Stomach smooth muscle (tissue), 2 donors: ENCODE results near the gene GRK6.

Source experiments
- H3K27ac ChIP-seq: one replicate; pipeline ENCODE4 v1.7.0; 2013; ENCODE audit warnings: mild to moderate bottlenecking, low read length, inconsistent platforms
- H3K27me3 ChIP-seq, 2 donors: one replicate each; pipeline ENCODE4 v1.7.0; 2013; ENCODE audit warnings: low read length in 2 of 2; ENCODE audit not compliant: insufficient read depth in 2 of 2, control insufficient read depth in 1 of 2
- H3K36me3 ChIP-seq, 2 donors: one replicate each; pipeline ENCODE4 v1.7.0; 2013; ENCODE audit warnings: low read length in 2 of 2; ENCODE audit not compliant: control insufficient read depth in 2 of 2, insufficient read depth in 2 of 2
- H3K4me1 ChIP-seq: one replicate; pipeline ENCODE4 v1.7.0; 2013; ENCODE audit warnings: low read length; ENCODE audit not compliant: control insufficient read depth, insufficient read depth
- H3K4me3 ChIP-seq, 2 donors: one replicate each; pipeline ENCODE4 v1.7.0; 2013; ENCODE audit warnings: low read length in 2 of 2
- H3K9ac ChIP-seq, 2 donors: one replicate each; pipeline ENCODE4 v1.7.0; 2013; ENCODE audit warnings: low read length in 2 of 2, mild to moderate bottlenecking in 1 of 2
- H3K9me3 ChIP-seq, 2 donors: one replicate each; pipeline ENCODE4 v1.7.0; 2013; ENCODE audit warnings: low read length in 2 of 2; ENCODE audit not compliant: control insufficient read depth in 2 of 2
- donor health status: healthy.
- donor health status: Pancreatic carcinoma.

GRK6 gene

GRCh38 chr5:177426566-177427210 lies at the start of gene GRK6:
Gene GRK6, plus strand, starts transcription at chr5:177426676. Its CDS starts 170 bp downstream, at chr5:177426846.
- Histone ChIP-seq H3K27me3 (no peaks in the 10 kb centered on the region), H3K36me3 (peaks cover 0 to 2% of the 10 kb centered on the region in 2 donors), H3K4me3 (peak within 1 kb of the TSS; percentile 73 to 82), H3K9ac (peak within 1 kb of the TSS; percentile 83 to 91), H3K9me3 (no peaks in the 10 kb centered on the region), H3K27ac (peak within 1 kb of the TSS; percentile 92), H3K4me1 (peaks cover 38% of the 10 kb centered on the region)

DNA sequence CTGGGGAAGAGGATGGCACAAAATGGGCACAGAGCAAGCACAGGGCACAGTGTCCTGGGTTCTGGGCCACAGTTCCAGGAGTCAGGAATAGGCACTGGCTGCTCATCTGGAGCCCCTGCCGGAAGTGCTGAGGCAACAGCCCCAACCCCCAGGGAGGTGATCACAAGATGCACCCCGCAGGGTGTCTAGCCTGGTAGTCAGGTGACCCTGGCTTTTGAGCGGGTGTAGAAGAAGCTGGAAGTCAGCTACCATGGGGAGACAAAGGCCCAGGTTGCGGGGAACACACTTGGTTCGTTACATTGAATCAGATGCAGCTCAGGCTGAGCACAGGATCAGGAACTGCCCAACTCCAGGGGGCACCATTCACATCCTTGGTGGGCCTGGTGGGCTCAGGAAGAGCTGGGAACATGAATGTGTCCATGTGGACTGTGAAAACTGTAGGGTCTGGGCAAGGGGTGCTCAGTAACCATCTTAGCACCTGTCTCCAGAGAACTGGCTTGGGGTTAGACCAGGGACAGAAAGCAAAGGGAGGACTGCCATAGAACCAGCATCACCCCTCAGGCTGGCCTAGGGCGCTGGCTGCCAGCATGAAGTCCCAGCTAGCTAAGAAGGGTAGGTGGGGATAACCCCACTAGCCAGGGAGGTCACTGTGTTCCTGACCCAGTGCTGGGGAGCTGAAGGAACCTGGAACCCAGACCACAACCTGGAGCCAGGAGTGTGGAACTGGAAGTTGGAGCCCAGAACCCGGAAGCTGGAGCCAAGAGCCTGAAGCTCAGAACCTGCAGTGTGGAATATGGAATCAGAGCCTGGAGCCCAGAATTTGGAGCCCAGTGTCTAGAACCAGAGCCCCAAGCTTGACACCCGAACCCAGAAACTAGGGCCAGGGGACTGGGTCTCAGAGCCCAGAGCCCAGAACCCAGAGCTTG lies 48.4 kb upstream of the GRK6 start:
- H3K27ac ChIP-seq, result no peak overlapping the region
- H3K36me3 ChIP-seq, result no peaks in the 10 kb centered on the region
- H3K9me3 ChIP-seq, result no peaks in the 10 kb centered on the region
- no peak overlapping the region for H3K9ac ChIP-seq
- H3K27me3 ChIP-seq, result peaks cover 0 to 2% of the 10 kb centered on the region in 2 donors
- no peak overlapping the region for H3K4me3 ChIP-seq
- peaks cover 3% of the 10 kb centered on the region for H3K4me1 ChIP-seq

DNA sequence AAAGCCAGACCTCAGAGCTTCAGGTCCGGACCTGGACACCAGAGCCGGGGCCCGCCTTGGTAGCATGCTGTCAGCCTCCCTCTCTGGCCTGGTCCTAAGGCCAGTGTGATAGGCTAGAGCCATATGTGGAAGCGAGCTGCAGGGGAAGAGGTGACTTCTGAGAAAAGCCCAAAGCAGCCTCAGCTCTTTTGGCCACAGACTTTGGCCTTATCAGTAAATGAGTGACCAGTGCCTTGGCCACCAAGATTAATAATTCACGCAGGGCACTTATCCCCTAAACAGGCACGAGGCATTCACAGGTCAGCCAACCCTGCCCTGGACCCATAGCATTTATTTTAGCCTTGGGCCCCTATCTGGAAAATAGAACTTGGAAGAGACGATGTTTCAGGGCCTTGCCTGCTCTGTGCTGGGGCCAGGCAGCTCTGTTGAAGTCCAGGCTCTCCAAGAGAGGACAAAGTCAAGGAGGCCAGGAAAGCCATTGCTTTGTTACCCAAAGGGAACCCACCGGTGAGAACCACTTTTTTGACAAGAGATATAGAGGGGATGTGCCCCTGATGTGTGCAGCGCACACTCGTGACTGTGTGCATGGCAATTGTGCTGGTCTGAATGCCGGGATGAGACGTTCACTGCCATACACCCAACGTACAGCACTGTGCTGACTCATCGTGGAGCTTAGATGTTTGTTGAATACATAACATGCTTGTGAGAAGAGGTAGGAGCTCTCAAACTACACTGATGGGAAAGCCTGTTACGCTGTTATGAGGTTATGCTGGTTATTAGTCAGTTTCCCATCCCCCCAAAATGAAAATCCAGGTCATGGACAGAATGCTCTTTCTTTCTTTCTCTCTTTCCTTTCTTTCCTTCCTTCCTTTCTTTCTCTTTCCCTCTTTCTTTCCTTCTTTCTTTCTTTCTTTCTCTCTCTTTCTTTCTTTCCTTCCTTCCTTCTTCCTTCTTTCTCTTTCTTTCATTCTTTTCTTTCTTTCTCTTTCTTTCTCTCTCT lies 47.3 kb upstream of the GRK6 start:
- Histone ChIP-seq H3K4me1 (peaks cover 3% of the 10 kb centered on the region), H3K4me3 (no peak overlapping the region), H3K27me3 (peaks cover 0 to 2% of the 10 kb centered on the region in 2 donors), H3K9me3 (no peaks in the 10 kb centered on the region), H3K9ac (no peak overlapping the region), H3K27ac (no peak overlapping the region), H3K36me3 (no peaks in the 10 kb centered on the region)

- H3K27me3 ChIP-seq, result peaks cover 0 to 2% of the 10 kb centered on the region in 2 donors
- no peak overlapping the region for H3K27ac ChIP-seq
- no peak overlapping the region for H3K4me3 ChIP-seq
- H3K9ac ChIP-seq, result no peak overlapping the region
- no peaks in the 10 kb centered on the region for H3K36me3 ChIP-seq
- peaks cover 3% of the 10 kb centered on the region for H3K4me1 ChIP-seq
- H3K9me3 ChIP-seq, result no peaks in the 10 kb centered on the region
Measured at GRCh38 chr5:177380805-177381126, 45.7 kb upstream of the GRK6 start.

DNA sequence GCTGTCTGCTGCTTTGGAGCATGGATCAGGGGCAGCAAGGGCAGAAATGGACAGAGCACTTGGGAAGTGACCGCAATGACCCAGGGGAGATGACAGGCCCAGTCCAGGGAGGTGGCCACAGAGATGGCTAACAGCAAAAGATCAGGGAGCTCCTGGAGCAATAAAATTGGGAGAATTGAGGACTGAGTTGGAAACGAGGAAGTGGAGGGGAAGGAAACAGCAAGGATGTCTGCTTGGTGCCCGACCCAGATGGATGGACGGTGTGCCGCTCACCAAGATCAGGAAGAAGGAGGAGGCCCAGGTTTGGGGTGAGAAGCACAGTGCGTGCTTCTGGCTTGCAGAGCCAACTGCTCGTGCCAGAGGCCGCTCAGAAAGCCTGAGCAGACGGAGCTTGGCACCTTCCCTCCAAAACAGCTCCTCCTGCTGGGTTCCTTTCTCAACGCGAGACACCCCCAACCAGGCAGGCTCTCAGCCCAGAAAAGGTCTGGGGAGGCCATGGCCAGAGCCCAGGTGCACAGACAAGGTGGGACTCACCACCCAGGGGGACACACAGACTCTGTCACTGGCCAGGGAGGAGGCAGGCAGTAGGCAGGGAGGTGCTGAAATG lies 44.0 kb upstream of the GRK6 start:
- Histone ChIP-seq H3K27me3 (peaks cover 0 to 2% of the 10 kb centered on the region in 2 donors), H3K4me3 (no peak overlapping the region), H3K9me3 (no peaks in the 10 kb centered on the region), H3K36me3 (no peaks in the 10 kb centered on the region), H3K4me1 (peaks cover 3% of the 10 kb centered on the region), H3K9ac (no peak overlapping the region), H3K27ac (no peak overlapping the region)

DNA sequence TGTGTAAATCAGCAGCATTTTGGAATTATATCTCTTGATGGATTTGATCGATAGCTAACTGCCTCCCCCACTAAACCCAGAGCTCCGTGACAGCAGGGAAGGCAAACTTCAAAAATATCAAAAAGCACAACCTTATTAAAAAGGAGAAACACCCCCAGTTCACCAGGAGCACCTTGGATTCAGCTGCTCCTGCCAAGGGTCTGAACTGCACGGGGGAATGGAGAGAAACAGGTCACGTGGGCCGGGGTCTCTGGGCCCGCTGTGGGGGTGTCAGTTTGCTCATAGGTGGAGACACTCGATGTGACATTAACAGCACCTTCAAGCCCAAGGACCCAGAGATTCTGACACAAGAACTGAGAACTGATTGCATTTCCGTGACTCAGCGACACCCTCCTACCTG lies 43.3 kb upstream of the GRK6 start:
- H3K4me3 ChIP-seq, result no peak overlapping the region
- H3K9ac ChIP-seq, result no peak overlapping the region
- no peaks in the 10 kb centered on the region for H3K27me3 ChIP-seq
- no peaks in the 10 kb centered on the region for H3K36me3 ChIP-seq
- no peaks in the 10 kb centered on the region for H3K9me3 ChIP-seq
- no peak overlapping the region for H3K27ac ChIP-seq
- H3K4me1 ChIP-seq, result peaks cover 3% of the 10 kb centered on the region

DNA sequence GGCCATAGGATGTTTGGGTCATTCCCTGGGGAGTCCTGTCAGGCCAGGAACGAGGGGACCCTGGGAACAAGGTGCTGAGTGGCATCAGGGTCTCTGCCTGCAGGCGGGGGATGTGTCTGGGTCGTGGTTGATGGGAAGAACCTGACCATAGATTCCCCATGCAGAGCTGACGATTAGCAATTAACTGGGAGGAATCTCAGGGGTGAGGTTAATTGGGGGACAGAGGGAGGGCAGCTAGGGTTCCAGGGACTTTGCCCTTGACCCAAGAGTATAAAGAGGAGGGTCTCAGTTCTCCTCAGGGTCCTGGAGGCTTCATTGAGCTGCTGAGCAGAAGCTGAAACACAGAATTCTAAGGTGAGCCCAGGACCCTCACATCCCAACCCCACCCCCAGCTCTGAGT lies 42.3 kb upstream of the GRK6 start, which contains the start of gene SLC34A1:
SLC34A1 (plus strand) TSS at position 301 of the 400 bp plus-strand sequence. CDS start 1,308 bp downstream, outside the sequence.
- no peaks in the 10 kb centered on the region for H3K9me3 ChIP-seq
- H3K9ac ChIP-seq, result no peak within 1 kb of the TSS
- H3K36me3 ChIP-seq, result no peaks in the 10 kb centered on the region
- H3K27ac ChIP-seq, result no peak within 1 kb of the TSS
- H3K4me3 ChIP-seq, result no peak within 1 kb of the TSS
- no peaks in the 10 kb centered on the region for H3K27me3 ChIP-seq
- peaks cover 3% of the 10 kb centered on the region for H3K4me1 ChIP-seq

DNA sequence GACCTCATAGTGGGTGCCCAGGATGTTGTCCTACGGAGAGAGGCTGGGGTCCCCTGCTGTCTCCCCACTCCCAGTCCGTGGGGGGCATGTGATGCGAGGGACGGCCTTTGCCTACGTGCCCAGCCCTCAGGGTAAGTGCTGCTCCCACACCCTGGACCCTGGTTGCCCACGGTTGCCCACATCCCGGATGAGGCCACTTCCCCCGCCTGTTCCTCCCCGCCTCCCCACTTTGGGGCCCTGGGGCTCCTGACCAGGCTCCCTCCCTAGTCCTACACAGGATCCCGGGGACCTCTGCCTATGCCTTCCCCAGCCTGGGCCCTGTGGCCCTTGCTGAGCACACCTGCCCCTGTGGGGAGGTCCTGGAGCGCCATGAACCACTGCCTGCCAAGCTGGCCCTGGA lies 40.8 kb upstream of the GRK6 start:
- H3K27ac ChIP-seq, result no peak overlapping the region
- peaks cover 0 to 7% of the 10 kb centered on the region in 2 donors for H3K27me3 ChIP-seq
- no peak overlapping the region for H3K9ac ChIP-seq
- no peaks in the 10 kb centered on the region for H3K36me3 ChIP-seq
- H3K4me1 ChIP-seq, result peaks cover 8% of the 10 kb centered on the region
- H3K4me3 ChIP-seq, result no peak overlapping the region
- H3K9me3 ChIP-seq, result no peaks in the 10 kb centered on the region

GRCh38 chr5:177386542-177386941 lies 39.9 kb upstream of the GRK6 start:
- H3K4me1 ChIP-seq, result peaks cover 8% of the 10 kb centered on the region
- H3K9me3 ChIP-seq, result no peaks in the 10 kb centered on the region
- H3K9ac ChIP-seq, result no peak overlapping the region
- no peak overlapping the region for H3K27ac ChIP-seq
- peaks cover 0 to 7% of the 10 kb centered on the region in 2 donors for H3K27me3 ChIP-seq
- no peaks in the 10 kb centered on the region for H3K36me3 ChIP-seq
- no peak overlapping the region for H3K4me3 ChIP-seq

- no peaks in the 10 kb centered on the region for H3K9me3 ChIP-seq
- H3K4me1 ChIP-seq, result peaks cover 8% of the 10 kb centered on the region
- no peak overlapping the region for H3K27ac ChIP-seq
- H3K9ac ChIP-seq, result no peak overlapping the region
- H3K27me3 ChIP-seq, result peaks cover 0 to 7% of the 10 kb centered on the region in 2 donors
- no peak overlapping the region for H3K4me3 ChIP-seq
- H3K36me3 ChIP-seq, result no peaks in the 10 kb centered on the region
Measured at GRCh38 chr5:177387405-177387804, 39.1 kb upstream of the GRK6 start.
